Hepatocyte (in vitro differentiated cells): ENCODE results near the gene SLC38A7.

Experiments
- EZH2 ChIP-seq: fragments of 200-600 bp; sonication (generic); IDR thresholded peaks from 2 replicates; pipeline ENCODE4 v1.6.1; 2016; ENCODE audit warnings: antibody characterized with exemption, mild to moderate bottlenecking, borderline replicate concordance
- TF ChIP-seq, protein P1 (sequence below): fragments of 200-600 bp; sonication (generic); IDR thresholded peaks from 2 replicates; pipeline ENCODE4 v1.5.1; 2016; ENCODE audit warnings: antibody characterized with exemption, mild to moderate bottlenecking; ENCODE audit not compliant: poor library complexity

DNA sequence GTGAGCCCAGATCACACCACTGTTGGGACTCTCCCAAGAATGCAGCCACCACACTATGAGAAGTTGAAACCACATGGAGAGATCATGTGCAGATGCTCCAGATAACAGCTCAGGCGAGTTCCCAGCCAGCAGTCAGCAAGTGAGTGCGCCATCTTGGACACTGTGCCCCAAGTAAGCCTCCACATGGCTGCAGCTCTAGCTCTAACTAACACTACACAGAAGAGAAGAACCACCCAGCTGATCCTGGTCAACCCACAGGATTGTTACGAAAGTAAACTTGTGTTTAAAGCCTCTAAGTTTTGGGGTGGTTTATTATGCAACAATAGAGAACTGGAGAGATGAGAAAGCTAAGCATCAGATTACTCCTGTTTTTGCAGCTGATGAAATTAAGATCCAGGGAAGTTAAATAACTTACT is 25.8 kb downstream of the SLC38A7 start:
- TF ChIP-seq, protein P1, sequence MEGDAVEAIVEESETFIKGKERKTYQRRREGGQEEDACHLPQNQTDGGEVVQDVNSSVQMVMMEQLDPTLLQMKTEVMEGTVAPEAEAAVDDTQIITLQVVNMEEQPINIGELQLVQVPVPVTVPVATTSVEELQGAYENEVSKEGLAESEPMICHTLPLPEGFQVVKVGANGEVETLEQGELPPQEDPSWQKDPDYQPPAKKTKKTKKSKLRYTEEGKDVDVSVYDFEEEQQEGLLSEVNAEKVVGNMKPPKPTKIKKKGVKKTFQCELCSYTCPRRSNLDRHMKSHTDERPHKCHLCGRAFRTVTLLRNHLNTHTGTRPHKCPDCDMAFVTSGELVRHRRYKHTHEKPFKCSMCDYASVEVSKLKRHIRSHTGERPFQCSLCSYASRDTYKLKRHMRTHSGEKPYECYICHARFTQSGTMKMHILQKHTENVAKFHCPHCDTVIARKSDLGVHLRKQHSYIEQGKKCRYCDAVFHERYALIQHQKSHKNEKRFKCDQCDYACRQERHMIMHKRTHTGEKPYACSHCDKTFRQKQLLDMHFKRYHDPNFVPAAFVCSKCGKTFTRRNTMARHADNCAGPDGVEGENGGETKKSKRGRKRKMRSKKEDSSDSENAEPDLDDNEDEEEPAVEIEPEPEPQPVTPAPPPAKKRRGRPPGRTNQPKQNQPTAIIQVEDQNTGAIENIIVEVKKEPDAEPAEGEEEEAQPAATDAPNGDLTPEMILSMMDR, result no peak
- TF ChIP-seq EZH2, result no peak
